ENCODE results near the gene SV2B. TPM values are rescaled to one million over a fixed set of nuclear protein-coding genes. Genes with fewer than 3 reads are reported as not detected.

The SV2B gene, protein sequence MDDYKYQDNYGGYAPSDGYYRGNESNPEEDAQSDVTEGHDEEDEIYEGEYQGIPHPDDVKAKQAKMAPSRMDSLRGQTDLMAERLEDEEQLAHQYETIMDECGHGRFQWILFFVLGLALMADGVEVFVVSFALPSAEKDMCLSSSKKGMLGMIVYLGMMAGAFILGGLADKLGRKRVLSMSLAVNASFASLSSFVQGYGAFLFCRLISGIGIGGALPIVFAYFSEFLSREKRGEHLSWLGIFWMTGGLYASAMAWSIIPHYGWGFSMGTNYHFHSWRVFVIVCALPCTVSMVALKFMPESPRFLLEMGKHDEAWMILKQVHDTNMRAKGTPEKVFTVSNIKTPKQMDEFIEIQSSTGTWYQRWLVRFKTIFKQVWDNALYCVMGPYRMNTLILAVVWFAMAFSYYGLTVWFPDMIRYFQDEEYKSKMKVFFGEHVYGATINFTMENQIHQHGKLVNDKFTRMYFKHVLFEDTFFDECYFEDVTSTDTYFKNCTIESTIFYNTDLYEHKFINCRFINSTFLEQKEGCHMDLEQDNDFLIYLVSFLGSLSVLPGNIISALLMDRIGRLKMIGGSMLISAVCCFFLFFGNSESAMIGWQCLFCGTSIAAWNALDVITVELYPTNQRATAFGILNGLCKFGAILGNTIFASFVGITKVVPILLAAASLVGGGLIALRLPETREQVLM
- 1 to 10 TPM in 1 of 4 donors, under 1 TPM in 3; 0.23 to 2.2 (median 0.62) TPM for total RNA-seq

- TF ChIP-seq EP300 (IDR thresholded peaks at IDR 0.05) (no peak), POLR2AphosphoS5 (IDR thresholded peaks at IDR 0.05) (no peak), POLR2A (IDR thresholded peaks at IDR 0.05) (no peak), CTCF (IDR thresholded peaks at IDR 0.05) (no peak)
- peaks cover 28% of the 10 kb centered on the region for H3K4me1 ChIP-seq
- peak within 1 kb of the TSS; percentile 61 for H3K4me3 ChIP-seq
- H3K27me3 ChIP-seq: peaks cover 37% of the 10 kb centered on the region
- DNase-seq (ENCODE audit: low spot score in 2 of 2): no peak
- no peaks in the 10 kb centered on the region for H3K36me3 ChIP-seq
- WGBS: under 1% methylated on average over 36 of the region's 64 CpGs
- H3K27ac ChIP-seq: no peak within 1 kb of the TSS
- no peaks in the 10 kb centered on the region for H3K9me3 ChIP-seq
Measured at GRCh38 chr15:91099995-91100813, at the start of gene SV2B. Gene SV2B, plus strand, starts transcription at chr15:91100257. Its CDS starts 126,007 bp downstream, at chr15:91226264.

DNA sequence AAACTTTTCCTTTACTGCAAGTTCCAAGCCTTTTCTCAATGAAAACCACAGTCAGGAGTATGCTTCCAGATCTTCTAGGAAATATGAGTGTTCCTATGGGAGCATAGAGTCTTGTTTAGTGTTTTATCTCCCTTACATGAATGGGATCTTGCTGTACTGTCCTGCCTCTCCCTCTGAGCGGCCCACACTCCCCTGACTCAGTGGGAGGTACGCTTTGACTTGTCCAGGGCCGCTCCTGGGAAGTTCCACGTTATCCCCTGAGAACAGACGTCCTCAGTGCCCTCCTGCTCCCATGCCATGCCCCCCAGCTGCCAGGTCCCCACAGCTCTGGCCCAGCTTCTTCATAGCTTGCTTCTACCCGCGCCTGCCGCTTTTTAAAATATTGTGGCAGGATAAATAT is 48.8 kb upstream of the SV2B start:
- peaks cover 21% of the 10 kb centered on the region for H3K27me3 ChIP-seq
- TF ChIP-seq POLR2A (IDR thresholded peaks at IDR 0.05) (no peak), CTCF (IDR thresholded peaks at IDR 0.05) (no peak), EP300 (IDR thresholded peaks at IDR 0.05) (no peak), POLR2AphosphoS5 (IDR thresholded peaks at IDR 0.05) (no peak)
- H3K4me1 ChIP-seq: peaks cover 9% of the 10 kb centered on the region
- no peak overlapping the region for H3K4me3 ChIP-seq
- 85% methylated on average over 8 of the region's 8 CpGs for WGBS
- H3K36me3 ChIP-seq: no peaks in the 10 kb centered on the region
- no peak overlapping the region for H3K27ac ChIP-seq
- no peaks in the 10 kb centered on the region for H3K9me3 ChIP-seq
- no peak for DNase-seq (ENCODE audit: low spot score in 2 of 2)

DNA sequence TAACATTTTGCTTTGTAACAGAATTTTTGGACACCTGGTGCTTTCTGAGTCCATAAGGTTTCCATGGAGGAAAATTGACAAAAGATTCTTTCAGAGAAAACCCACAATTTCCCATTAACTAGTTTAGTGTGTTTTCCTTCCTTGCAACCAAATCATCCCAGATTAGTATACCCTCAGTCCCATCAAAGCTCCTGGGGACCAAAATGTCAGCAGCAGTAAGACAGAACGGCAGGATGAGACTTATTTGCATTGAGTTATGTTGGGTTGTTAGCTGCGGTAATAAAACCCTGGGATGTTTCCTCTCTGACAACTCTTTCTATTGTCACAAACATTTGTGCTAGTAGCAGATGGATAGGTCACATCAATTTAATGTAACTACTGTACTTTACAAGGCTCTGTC is 45.2 kb upstream of the SV2B start:
- no peak for TF ChIP-seq CTCF (IDR thresholded peaks at IDR 0.05)
- no peak for TF ChIP-seq POLR2A (IDR thresholded peaks at IDR 0.05)
- TF ChIP-seq POLR2AphosphoS5 (IDR thresholded peaks at IDR 0.05): no peak
- no peak for TF ChIP-seq EP300 (IDR thresholded peaks at IDR 0.05)
- H3K4me1 ChIP-seq: peaks cover 6% of the 10 kb centered on the region
- no peak for DNase-seq (ENCODE audit: low spot score in 2 of 2)
- no peaks in the 10 kb centered on the region for H3K9me3 ChIP-seq
- peaks cover 42% of the 10 kb centered on the region for H3K27me3 ChIP-seq
- H3K36me3 ChIP-seq: no peaks in the 10 kb centered on the region
- H3K27ac ChIP-seq: no peak overlapping the region
- H3K4me3 ChIP-seq: no peak overlapping the region
- 36% methylated on average over 2 of the region's 2 CpGs for WGBS

GRCh38 chr15:91055548-91056331 is 44.3 kb upstream of the SV2B start:
- Histone ChIP-seq H3K27ac (no peak overlapping the region), H3K27me3 (peaks cover 42% of the 10 kb centered on the region), H3K4me3 (no peak overlapping the region), H3K4me1 (peaks cover 4% of the 10 kb centered on the region), H3K9me3 (no peaks in the 10 kb centered on the region), H3K36me3 (no peaks in the 10 kb centered on the region)
- 29% methylated on average over 10 of the region's 11 CpGs for WGBS
- TF ChIP-seq POLR2A (IDR thresholded peaks at IDR 0.05) (no peak), CTCF (IDR thresholded peaks at IDR 0.05) (peak; percentile 56 to 72)
- DNase-seq (ENCODE audit: low spot score in 2 of 2): no peak
